GM18499 (cell line): ENCODE data around the gene PDX1.

ENCODE experiments used
- ATAC-seq: cut with Tn5 transposase; IDR thresholded peaks from one replicate; pipeline ENCODE4 v1.9.1; 2021; ENCODE audit warnings: moderate number of reproducible peaks; ENCODE audit not compliant: insufficient read depth, unreplicated experiment

Gene PDX1

DNA sequence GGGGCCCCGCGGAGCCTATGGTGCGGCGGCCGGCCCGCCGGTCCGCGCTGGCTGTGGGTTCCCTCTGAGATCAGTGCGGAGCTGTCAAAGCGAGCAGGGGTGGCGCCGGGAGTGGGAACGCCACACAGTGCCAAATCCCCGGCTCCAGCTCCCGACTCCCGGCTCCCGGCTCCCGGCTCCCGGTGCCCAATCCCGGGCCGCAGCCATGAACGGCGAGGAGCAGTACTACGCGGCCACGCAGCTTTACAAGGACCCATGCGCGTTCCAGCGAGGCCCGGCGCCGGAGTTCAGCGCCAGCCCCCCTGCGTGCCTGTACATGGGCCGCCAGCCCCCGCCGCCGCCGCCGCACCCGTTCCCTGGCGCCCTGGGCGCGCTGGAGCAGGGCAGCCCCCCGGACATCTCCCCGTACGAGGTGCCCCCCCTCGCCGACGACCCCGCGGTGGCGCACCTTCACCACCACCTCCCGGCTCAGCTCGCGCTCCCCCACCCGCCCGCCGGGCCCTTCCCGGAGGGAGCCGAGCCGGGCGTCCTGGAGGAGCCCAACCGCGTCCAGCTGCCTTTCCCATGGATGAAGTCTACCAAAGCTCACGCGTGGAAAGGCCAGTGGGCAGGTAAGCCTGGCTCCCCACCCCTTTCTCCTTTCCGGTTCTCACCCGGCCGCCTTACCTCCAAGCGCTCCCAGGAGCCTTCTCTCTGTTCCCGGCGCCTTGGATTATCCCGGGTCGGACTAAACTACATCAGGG lies at the start of gene PDX1:
TSS of gene PDX1 (plus strand) at position 67 of the 743 bp plus-strand sequence. CDS start at position 206, 139 bp downstream.
- ATAC-seq: no peak

GRCh38 chr13:27878274-27878673 lies 41.5 kb upstream of the PDX1 start:
- ATAC-seq: no peak

DNA sequence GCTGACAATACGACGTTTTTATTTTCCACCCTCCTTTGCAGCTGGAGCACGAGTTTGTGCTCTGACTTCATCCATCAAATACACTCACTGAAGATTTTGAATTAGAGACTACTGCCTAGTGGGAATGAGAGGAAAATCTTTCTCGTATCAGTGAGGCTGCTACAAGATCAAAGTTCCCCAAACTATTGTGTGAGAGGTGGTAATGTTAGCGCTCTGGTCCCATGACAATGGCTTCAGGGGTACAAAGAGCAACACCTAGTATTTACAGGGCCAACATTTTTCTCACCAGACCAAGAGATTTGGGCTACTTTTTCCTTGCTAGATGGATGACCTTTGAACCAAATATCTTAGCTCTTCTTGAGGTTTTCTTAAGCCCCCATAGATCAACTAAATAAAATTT lies 30.3 kb upstream of the PDX1 start:
- no peak for ATAC-seq

DNA sequence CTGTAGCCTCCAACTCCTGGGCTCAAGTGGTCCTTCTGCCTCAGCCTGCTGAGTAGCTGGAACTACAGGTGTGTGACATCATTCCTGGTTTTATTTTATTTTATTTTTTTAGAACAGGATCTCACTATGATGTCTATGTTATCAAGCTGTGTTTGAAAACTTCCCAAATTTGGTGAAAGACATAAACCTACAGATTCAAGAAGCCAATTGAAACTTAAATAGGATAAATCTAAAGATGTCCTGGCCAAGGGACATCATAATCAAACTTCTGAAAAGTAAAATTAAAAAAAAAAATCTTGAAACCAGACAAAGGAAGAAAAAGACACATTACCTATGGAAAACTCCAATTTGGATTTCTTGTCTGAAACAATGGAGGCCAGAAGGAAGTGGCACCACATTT lies 23.1 kb upstream of the PDX1 start:
- no peak for ATAC-seq

- ATAC-seq: no peak
Measured at GRCh38 chr13:27904719-27905118, 15.1 kb upstream of the PDX1 start.

GRCh38 chr13:27905650-27906049 lies 14.2 kb upstream of the PDX1 start:
- ATAC-seq: no peak

- no peak for ATAC-seq
Measured at GRCh38 chr13:27907121-27907787, 12.5 kb upstream of the PDX1 start.

GRCh38 chr13:27909378-27909777 lies 10.4 kb upstream of the PDX1 start:
- ATAC-seq: no peak

DNA sequence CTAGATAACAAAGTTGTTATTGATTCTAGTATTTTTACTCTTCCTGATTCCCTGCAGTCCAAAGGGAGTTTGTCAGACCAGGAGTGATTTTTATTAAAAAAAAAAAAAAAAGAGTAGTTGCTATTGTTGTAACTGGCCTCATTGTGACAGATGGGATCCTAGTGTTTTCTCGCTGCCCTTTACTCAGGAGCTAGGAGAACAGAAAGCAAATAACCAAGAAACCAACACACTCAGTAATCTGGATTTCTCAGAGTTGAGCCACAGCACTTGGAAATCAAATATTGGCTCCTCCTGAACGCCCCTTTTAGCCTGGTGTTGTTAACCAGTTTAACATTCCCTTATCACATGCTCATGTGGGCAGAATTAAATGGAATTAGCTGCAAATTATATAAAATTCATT lies 8.3 kb upstream of the PDX1 start:
- ATAC-seq: no peak

- no peak for ATAC-seq
Measured at GRCh38 chr13:27913160-27913559, 6.6 kb upstream of the PDX1 start.

DNA sequence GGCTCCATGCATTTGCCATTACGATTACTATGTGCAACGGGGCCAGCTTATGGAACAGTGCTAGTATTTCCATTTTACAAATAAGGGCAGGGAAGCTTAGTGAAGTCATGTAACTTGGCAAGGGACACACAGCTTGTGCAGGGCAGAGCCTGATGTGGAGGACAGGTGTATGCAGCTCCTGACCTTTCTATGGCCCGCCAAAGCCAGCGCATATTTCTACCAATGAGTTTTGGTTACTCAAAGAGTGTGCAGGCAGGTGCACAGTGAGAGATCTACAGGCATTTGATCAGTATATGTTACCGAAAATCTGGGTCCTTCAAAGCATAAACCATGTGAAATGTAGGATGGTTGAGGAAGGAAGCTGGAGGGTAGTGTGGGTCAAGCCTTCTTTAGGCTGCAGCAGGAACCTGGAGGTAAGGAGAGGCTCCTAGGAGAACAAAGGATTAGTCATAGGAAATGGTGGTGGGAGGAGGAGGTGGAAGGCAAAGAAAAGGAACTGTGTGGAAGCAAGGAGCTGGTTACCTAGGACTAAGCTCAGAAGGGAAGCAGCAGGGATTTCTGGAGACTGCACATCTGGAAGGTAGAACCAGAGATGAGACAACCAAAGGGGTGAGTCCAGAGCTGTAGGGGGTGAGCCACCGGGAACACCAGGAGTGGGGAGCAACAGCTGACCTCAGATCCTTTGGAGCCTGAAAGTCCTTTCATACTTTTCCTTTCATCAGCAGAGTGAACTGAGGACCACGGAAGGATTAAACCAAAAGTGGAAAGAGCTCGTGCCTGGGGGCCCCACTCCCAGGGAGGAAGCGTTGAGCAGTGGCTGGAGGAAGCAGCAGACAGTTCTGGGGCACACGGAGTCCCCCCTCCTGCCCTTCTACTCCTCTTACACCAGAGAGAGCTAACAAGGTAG lies 4.2 kb upstream of the PDX1 start:
- no peak for ATAC-seq

GRCh38 chr13:27917121-27917947 lies 2.5 kb upstream of the PDX1 start:
- no peak for ATAC-seq

GRCh38 chr13:27918041-27918917 lies 1.5 kb upstream of the PDX1 start:
- no peak for ATAC-seq

GRCh38 chr13:27918918-27919658 lies 712 bp upstream of the PDX1 start:
- ATAC-seq: no peak

- no peak for ATAC-seq
Measured at GRCh38 chr13:27919659-27919933, 204 bp upstream of the PDX1 start.

GRCh38 chr13:27920677-27921420 lies 1.0 kb downstream of the PDX1 start:
- ATAC-seq: no peak

- ATAC-seq: no peak
Measured at GRCh38 chr13:27921421-27921960, 1.7 kb downstream of the PDX1 start.
